Cardiac muscle cell (in vitro differentiated cells and primary cell): ENCODE results near the gene EFCAB7. TPM values are rescaled to one million over a fixed set of nuclear protein-coding genes. Genes with fewer than 3 reads are reported as not detected.
A peak's percentile ranks its signal among the peaks of the same experiment; 100 is the strongest.

Experiments
- DNase-seq, 2 donors: peaks; one replicate each; pipeline versions ENCODE4 v3.0.0 to v3.0.0-alpha.2; 2010 to 2017; ENCODE audit warnings: low read depth in 1 of 2, low spot score in 1 of 2
- H3K27ac ChIP-seq: fragments of 200-600 bp; sonication (generic); 2 replicates; pipeline ENCODE4 v1.5.1; 2016
- H3K27me3 ChIP-seq: fragments of 200-600 bp; sonication (generic); 2 replicates; pipeline ENCODE4 v1.6.0; 2016; ENCODE audit warnings: control low read depth
- H3K36me3 ChIP-seq: fragments of 200-600 bp; sonication (generic); 2 replicates; pipeline ENCODE4 v1.5.1; 2016; ENCODE audit warnings: control low read depth
- H3K4me1 ChIP-seq: fragments of 200-600 bp; sonication (generic); 2 replicates; pipeline ENCODE4 v1.8.1; 2017; ENCODE audit warnings: low read depth, mild to moderate bottlenecking, mixed run types
- H3K4me3 ChIP-seq: fragments of 200-600 bp; sonication (generic); 2 replicates; pipeline ENCODE4 v1.5.1; 2016; ENCODE audit warnings: mild to moderate bottlenecking
- H3K9me3 ChIP-seq: fragments of 200-600 bp; sonication (generic); 2 replicates; pipeline ENCODE4 v1.5.1; 2017; ENCODE audit warnings: low read depth, mild to moderate bottlenecking, control low read depth
- CTCF ChIP-seq: IDR thresholded peaks from 2 replicates; pipeline ENCODE4 v1.5.1; 2012; ENCODE audit warnings: low read depth, mild to moderate bottlenecking, low read length
- polyA plus RNA-seq: library from polyadenylated mRNA; unstranded; fragments of >200 nt; fragmentation: Nextera tagmentation; extraction: Ambion mirVana; gene quantifications from 2 replicates; pipeline ENCODE4 v1.2.1, GENCODE V29; 2016
- total RNA-seq: library from RNA; depleted of rRNA; stranded (reverse); fragments of >200 nt; gene quantifications from 2 replicates; pipeline ENCODE4 v1.2.3, GENCODE V29; 2016

Gene EFCAB7
- total and polyA plus RNA-seq, 2 experiments from 2014 or later: 6.8 to 12.5 TPM

GRCh38 chr1:63611231-63611630 is 87.9 kb downstream of the EFCAB7 start:
- peak overlapping the region; percentile 85 for H3K27ac ChIP-seq
- no peak for DNase-seq
- H3K9me3 ChIP-seq: no peaks in the 10 kb centered on the region
- H3K4me3 ChIP-seq: no peak overlapping the region
- H3K27me3 ChIP-seq: no peaks in the 10 kb centered on the region
- H3K36me3 ChIP-seq: no peaks in the 10 kb centered on the region
- H3K4me1 ChIP-seq: peaks cover 42% of the 10 kb centered on the region
- TF ChIP-seq CTCF: no peak

DNA sequence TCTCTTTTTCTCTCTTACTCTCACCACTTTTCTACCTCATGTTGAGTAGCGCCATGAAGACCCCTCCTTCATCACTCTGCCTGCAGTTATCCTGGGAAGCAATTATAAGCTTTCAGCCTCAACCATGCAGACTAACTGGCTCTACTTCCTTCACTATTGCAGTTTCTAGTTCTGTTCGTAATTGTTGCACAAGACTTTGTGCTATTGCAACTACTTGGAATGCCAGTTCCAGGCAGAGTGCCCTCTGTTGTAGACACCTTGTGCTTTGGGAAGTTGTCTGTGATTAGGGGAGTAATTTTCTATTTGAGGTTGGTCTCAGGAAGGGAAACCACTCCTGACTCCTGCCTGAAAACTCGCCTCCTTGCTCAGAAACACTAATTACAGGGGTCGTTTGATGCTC is 89.2 kb downstream of the EFCAB7 start:
- H3K36me3 ChIP-seq: no peaks in the 10 kb centered on the region
- H3K9me3 ChIP-seq: no peaks in the 10 kb centered on the region
- TF ChIP-seq CTCF: peak; percentile 12
- H3K4me3 ChIP-seq: no peak overlapping the region
- peak; percentile 23 to 65 for DNase-seq
- peak overlapping the region; percentile 85 for H3K27ac ChIP-seq
- H3K4me1 ChIP-seq: peaks cover 49% of the 10 kb centered on the region
- no peaks in the 10 kb centered on the region for H3K27me3 ChIP-seq

GRCh38 chr1:63612971-63613370 is 89.6 kb downstream of the EFCAB7 start:
- Histone ChIP-seq H3K4me3 (no peak overlapping the region), H3K36me3 (no peaks in the 10 kb centered on the region), H3K9me3 (no peaks in the 10 kb centered on the region), H3K27ac (peak overlapping the region; percentile 85), H3K4me1 (peaks cover 53% of the 10 kb centered on the region), H3K27me3 (no peaks in the 10 kb centered on the region)
- DNase-seq: peak in 1 of 2 donors; percentile 74
- no peak for TF ChIP-seq CTCF

GRCh38 chr1:63615768-63616420 is 92.6 kb downstream of the EFCAB7 start:
- Histone ChIP-seq H3K4me1 (peaks cover 48% of the 10 kb centered on the region), H3K27ac (no peak overlapping the region), H3K4me3 (no peak overlapping the region), H3K36me3 (no peaks in the 10 kb centered on the region), H3K27me3 (no peaks in the 10 kb centered on the region), H3K9me3 (no peaks in the 10 kb centered on the region)
- DNase-seq: peak; percentile 77 to 84
- TF ChIP-seq CTCF: peak; percentile 61

GRCh38 chr1:63617450-63617849 is 94.1 kb downstream of the EFCAB7 start:
- peaks cover 39% of the 10 kb centered on the region for H3K4me1 ChIP-seq
- H3K27me3 ChIP-seq: no peaks in the 10 kb centered on the region
- H3K27ac ChIP-seq: no peak overlapping the region
- DNase-seq: no peak
- H3K36me3 ChIP-seq: no peaks in the 10 kb centered on the region
- H3K9me3 ChIP-seq: no peaks in the 10 kb centered on the region
- no peak overlapping the region for H3K4me3 ChIP-seq
- TF ChIP-seq CTCF: no peak

DNA sequence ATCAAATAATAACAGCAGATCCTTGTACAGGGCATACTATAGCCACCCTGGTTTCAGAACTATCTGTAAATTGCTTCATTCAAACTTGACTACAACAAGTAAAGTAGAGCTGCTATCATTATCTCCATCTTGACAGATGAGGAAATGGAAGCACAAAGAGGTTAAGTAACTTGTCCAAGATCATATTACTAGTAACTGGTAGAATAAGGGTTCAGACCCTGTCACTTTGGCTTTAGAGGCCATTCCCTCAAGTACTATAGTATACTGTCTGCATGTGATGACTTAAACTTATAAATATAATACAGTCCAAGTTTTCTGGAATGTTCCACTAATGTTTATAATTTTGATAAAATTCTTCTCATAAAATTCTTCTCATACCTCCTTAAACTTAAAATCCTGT is 94.7 kb downstream of the EFCAB7 start:
- Histone ChIP-seq H3K27me3 (no peaks in the 10 kb centered on the region), H3K9me3 (no peaks in the 10 kb centered on the region), H3K4me3 (no peak overlapping the region), H3K4me1 (peaks cover 39% of the 10 kb centered on the region), H3K27ac (no peak overlapping the region), H3K36me3 (no peaks in the 10 kb centered on the region)
- no peak for TF ChIP-seq CTCF
- DNase-seq: peak in 1 of 2 donors; percentile 27
